NCI-H1930 (cell line): ENCODE data around the gene CDC20.

Source experiments
- DNase-seq, 2 experiments: peaks; one replicate each; lab custom pipeline; 2025; lab: John Stamatoyannopoulos, UW

The CDC20 gene

GRCh38 chr1:43358746-43359693 lies at the start of gene CDC20:
CDC20 (plus strand) TSS chr1:43358981; CDS start chr1:43359216, 235 bp downstream.
- peak; percentile 96 to 97 for DNase-seq

- no peak for DNase-seq
These were observed 49.3 kb upstream of the CDC20 start for GRCh38 chr1:43309405-43310025.

GRCh38 chr1:43311521-43311920 lies 47.3 kb upstream of the CDC20 start:
- DNase-seq, result no peak

DNA sequence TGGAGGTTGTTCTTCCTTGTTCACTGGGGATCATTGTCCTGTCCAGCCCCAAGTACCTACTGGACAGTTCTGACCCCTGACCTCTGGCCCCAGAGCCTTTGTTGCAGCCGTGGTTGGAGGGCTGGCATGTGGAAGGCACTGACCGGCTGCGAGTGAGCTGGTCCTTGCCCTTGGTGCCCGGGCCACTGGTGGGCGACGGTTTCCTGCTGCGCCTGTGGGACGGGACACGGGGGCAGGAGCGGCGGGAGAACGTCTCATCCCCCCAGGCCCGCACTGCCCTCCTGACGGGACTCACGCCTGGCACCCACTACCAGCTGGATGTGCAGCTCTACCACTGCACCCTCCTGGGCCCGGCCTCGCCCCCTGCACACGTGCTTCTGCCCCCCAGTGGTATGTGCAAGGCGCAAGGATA lies 46.6 kb upstream of the CDC20 start:
- DNase-seq, result no peak

DNA sequence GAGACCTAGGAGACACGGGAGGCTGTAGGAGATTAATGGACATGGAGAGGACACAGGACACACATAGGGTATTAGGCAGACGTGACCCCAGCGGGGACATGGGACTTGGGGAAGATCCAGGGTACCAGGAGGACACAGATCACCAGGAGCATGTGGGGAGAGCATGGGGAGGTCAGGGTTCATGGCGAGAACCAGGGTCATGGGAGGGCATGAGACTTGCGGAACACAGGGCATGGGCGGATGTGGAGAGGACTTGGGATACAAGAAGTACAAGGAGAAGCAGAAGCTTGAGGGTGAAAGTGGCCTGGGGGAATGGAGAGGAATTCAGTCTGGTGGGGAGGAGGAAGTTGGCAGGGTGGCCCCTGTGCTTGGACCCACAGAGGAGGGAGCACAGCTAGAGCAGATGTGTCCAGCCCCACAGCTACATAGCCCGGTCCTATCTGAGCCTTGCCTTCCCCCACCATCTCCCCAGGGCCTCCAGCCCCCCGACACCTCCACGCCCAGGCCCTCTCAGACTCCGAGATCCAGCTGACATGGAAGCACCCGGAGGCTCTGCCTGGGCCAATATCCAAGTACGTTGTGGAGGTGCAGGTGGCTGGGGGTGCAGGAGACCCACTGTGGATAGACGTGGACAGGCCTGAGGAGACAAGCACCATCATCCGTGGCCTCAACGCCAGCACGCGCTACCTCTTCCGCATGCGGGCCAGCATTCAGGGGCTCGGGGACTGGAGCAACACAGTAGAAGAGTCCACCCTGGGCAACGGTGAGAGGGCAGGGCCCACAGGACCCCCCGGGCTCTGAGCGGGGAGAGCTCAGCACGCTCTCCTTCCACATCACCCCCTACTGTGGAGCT lies 45.9 kb upstream of the CDC20 start:
- DNase-seq, result no peak

- DNase-seq, result no peak
These were observed 45.0 kb upstream of the CDC20 start for GRCh38 chr1:43313771-43314170.

- no peak for DNase-seq
These were observed 44.5 kb upstream of the CDC20 start for GRCh38 chr1:43314233-43314632.

- DNase-seq, result no peak
These were observed 43.3 kb upstream of the CDC20 start for GRCh38 chr1:43315481-43315880.

- DNase-seq, result no peak
These were observed 42.6 kb upstream of the CDC20 start for GRCh38 chr1:43315963-43316737.

- DNase-seq, result no peak
These were observed 41.9 kb upstream of the CDC20 start for GRCh38 chr1:43316738-43317520.

- no peak for DNase-seq
These were observed 40.8 kb upstream of the CDC20 start for GRCh38 chr1:43317817-43318471.

GRCh38 chr1:43318831-43319230 lies 40.0 kb upstream of the CDC20 start:
- DNase-seq, result no peak

- DNase-seq, result no peak
These were observed 39.5 kb upstream of the CDC20 start for GRCh38 chr1:43319288-43319687.

DNA sequence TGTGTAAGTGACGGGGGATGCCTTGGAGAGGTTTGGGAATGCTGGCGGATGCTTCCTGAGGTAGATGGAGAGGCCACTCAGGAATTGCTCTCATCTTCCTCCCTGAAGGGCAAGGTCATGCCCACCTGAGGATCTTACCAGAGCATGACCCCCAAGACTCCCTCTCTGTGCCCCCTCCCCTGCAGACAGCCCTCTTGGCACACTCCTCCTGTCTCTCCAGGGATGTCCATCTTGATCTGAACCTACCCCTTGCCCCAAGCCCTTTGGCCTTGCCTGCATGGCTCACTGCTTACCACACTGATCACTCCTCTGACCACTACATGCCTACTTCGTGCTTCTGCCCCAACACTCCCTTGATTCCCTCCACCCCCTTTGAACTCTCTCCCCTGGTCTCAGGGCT lies 39.0 kb upstream of the CDC20 start:
- no peak for DNase-seq

DNA sequence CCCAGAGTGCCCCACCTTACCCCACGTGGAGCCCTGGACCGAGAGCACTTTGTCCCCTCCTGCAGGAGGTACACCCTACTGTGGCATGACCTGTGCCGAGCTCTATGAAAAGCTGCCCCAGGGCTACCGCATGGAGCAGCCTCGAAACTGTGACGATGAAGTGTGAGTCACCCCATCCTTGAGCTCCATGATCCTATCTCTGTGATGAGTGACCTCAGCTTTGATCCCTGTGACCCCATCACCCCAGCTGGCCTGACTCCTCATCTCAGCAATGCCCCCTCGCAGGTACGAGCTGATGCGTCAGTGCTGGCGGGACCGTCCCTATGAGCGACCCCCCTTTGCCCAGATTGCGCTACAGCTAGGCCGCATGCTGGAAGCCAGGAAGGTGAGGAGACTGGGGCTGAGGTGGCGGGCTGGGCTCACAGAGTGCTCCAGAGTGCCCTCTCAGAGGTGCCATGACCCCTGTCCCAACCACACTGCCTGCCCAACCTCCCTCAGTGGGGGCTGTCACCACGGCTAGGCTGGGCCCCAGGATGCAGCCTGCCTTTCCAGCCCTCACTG lies 37.4 kb upstream of the CDC20 start:
- no peak for DNase-seq

DNA sequence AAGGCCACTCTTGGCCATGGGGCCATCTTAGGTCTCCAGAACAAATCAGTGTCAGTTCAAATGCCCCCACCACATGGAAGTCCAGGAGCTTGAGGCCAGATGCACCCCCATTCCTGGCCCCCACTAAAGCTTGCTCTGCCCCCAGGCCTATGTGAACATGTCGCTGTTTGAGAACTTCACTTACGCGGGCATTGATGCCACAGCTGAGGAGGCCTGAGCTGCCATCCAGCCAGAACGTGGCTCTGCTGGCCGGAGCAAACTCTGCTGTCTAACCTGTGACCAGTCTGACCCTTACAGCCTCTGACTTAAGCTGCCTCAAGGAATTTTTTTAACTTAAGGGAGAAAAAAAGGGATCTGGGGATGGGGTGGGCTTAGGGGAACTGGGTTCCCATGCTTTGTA lies 36.3 kb upstream of the CDC20 start:
- DNase-seq, result no peak

DNA sequence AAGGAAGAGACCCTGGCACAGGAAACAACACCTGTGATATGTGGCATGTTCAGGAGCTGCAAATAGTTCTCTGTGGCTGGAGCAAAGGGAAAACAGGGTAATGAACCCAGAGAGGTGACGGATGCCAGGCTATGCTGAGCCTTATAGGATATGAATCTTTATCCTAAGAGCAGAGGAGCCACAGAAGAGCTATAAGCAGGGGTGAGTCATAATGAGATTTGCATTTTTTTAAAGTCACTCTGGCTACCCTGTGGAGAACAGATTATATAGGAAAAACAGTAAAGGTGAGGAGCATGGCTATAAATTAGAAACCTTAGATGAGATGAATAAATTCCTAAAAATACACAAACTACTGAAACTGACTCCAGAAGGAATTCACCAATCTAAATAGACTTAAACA lies 34.0 kb upstream of the CDC20 start:
- DNase-seq, result no peak

GRCh38 chr1:43325381-43325780 lies 33.4 kb upstream of the CDC20 start:
- DNase-seq, result no peak

DNA sequence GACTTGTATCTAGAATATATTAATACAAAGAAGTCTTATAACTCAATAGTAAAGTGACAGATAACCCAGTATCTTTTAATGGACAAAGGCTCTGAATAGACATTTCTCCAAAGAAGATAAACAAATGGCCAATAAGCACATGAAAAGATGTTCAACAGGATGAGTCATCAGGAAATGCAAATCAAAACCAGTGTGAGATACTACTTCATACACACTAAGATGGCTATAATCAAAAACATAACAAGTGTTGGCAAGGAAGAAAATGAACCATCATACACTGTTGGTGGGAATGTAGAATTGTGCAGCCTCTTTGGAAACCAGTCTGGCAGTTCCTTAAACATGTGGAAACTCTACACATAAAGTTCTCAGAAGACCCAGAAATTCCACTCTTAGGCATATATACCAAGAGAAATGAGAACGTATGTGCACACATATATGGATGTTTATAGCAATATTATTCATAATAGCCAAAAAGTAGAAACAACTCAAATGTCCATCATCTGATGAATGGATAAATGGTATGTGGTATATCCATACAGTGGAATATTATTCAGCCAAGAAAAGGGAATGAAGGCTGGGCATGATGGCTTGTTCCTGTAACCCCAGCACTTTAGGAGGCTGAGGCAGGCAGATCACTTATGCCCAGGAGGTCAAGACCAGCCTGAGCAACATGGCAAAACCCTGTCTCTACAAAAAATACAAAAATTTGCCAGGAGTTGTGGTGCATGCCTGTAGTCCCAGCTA lies 31.1 kb upstream of the CDC20 start:
- DNase-seq, result no peak
